ENCODE data around the gene TNFSF8. TPM values are rescaled to one million over a fixed set of nuclear protein-coding genes. Genes with fewer than 3 reads are reported as not detected.

TNFSF8 gene
- total RNA-seq, 1 donor = not detected

- H2AFZ ChIP-seq (ENCODE audit: low read length) = no peak overlapping the region
- no peaks in the 10 kb centered on the region for H3K36me3 ChIP-seq (ENCODE audit: insufficient read depth, low read length)
- no peaks in the 10 kb centered on the region for H3K79me2 ChIP-seq (ENCODE audit: insufficient read depth, low read length)
- no peak overlapping the region for H3K4me2 ChIP-seq (ENCODE audit: insufficient read depth, low read length)
- H4K20me1 ChIP-seq (ENCODE audit: insufficient read depth, low read length) = no peaks in the 10 kb centered on the region
- H3K4me3 ChIP-seq (ENCODE audit: insufficient read depth, low read length) = no peak overlapping the region
- no peak for DNase-seq (ENCODE audit: insufficient read length, low spot score, missing footprints)
- H3K27ac ChIP-seq (ENCODE audit: low read depth, low read length) = no peak overlapping the region
- peaks cover 25% of the 10 kb centered on the region for H3K27me3 ChIP-seq (ENCODE audit: insufficient read depth, low read length)
- no peaks in the 10 kb centered on the region for H3K9me3 ChIP-seq (ENCODE audit: low read depth, low read length)
- no peaks in the 10 kb centered on the region for H3K4me1 ChIP-seq (ENCODE audit: insufficient read depth, low read length)
- TF ChIP-seq, protein P1, sequence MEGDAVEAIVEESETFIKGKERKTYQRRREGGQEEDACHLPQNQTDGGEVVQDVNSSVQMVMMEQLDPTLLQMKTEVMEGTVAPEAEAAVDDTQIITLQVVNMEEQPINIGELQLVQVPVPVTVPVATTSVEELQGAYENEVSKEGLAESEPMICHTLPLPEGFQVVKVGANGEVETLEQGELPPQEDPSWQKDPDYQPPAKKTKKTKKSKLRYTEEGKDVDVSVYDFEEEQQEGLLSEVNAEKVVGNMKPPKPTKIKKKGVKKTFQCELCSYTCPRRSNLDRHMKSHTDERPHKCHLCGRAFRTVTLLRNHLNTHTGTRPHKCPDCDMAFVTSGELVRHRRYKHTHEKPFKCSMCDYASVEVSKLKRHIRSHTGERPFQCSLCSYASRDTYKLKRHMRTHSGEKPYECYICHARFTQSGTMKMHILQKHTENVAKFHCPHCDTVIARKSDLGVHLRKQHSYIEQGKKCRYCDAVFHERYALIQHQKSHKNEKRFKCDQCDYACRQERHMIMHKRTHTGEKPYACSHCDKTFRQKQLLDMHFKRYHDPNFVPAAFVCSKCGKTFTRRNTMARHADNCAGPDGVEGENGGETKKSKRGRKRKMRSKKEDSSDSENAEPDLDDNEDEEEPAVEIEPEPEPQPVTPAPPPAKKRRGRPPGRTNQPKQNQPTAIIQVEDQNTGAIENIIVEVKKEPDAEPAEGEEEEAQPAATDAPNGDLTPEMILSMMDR (IDR thresholded peaks at IDR 0.05; ENCODE audit: extremely low read depth, low read depth, low read length) = no peak
Observed at GRCh38 chr9:114945616-114946412, 15.4 kb upstream of the TNFSF8 start.

- Histone ChIP-seq H3K4me3 (ENCODE audit: insufficient read depth, low read length) (no peak overlapping the region), H3K9me3 (ENCODE audit: low read depth, low read length) (no peaks in the 10 kb centered on the region), H3K4me2 (ENCODE audit: insufficient read depth, low read length) (no peak overlapping the region), H3K27ac (ENCODE audit: low read depth, low read length) (no peak overlapping the region), H4K20me1 (ENCODE audit: insufficient read depth, low read length) (no peaks in the 10 kb centered on the region), H3K27me3 (ENCODE audit: insufficient read depth, low read length) (peaks cover 23% of the 10 kb centered on the region), H3K4me1 (ENCODE audit: insufficient read depth, low read length) (peaks cover 5% of the 10 kb centered on the region), H3K36me3 (ENCODE audit: insufficient read depth, low read length) (no peaks in the 10 kb centered on the region), H2AFZ (ENCODE audit: low read length) (no peak overlapping the region), H3K79me2 (ENCODE audit: insufficient read depth, low read length) (no peaks in the 10 kb centered on the region)
- TF ChIP-seq, protein P1 (IDR thresholded peaks at IDR 0.05; ENCODE audit: extremely low read depth, low read depth, low read length) = no peak
- no peak for DNase-seq (ENCODE audit: insufficient read length, low spot score, missing footprints)
Observed at GRCh38 chr9:114941376-114941775, 11.0 kb upstream of the TNFSF8 start.

DNA sequence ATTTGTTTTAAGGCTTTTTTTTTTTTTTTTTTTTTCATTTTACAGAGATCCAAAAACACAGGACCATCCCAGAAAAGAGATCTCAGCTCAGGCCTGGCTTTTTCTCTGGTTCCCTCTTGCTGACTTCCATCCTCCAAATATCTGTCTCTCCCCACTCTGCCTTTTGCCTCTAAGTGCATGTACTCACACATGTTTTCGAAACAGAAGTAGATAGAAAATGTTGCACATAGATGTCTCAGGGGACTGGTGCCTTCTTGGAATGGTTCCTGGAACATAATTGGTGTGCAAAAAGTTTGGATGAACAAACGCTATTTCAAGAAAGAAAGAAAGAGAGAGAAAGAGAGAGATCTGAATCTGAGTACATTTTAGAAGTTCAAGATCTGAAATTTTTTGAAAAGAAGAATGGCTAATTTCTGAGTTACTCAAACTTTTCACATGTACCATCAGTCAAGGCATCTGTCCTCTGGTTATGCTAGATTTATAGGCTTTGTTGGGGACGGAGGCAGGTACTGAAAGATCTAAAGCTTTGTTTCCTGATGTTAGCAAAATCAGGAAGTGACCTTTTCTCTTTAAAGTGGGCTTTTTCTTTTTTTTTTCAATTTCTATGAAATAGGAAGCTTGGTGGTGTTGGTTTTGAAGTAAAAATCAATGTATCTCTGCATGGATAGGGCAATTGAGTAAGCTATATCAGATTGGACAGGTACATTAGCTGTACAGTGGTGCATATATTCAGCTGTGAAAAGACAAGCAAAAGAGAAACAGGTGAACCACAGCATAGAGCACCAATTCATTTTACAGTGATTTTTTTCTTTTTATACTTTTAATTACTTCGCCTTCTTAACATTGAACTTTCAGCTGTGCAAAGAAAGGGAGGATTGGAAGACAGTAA is 8.5 kb upstream of the TNFSF8 start:
- H2AFZ ChIP-seq (ENCODE audit: low read length) = no peak overlapping the region
- H3K27me3 ChIP-seq (ENCODE audit: insufficient read depth, low read length) = peaks cover 21% of the 10 kb centered on the region
- H3K4me3 ChIP-seq (ENCODE audit: insufficient read depth, low read length) = no peak overlapping the region
- no peaks in the 10 kb centered on the region for H4K20me1 ChIP-seq (ENCODE audit: insufficient read depth, low read length)
- no peaks in the 10 kb centered on the region for H3K36me3 ChIP-seq (ENCODE audit: insufficient read depth, low read length)
- H3K4me1 ChIP-seq (ENCODE audit: insufficient read depth, low read length) = peaks cover 5% of the 10 kb centered on the region
- no peak overlapping the region for H3K4me2 ChIP-seq (ENCODE audit: insufficient read depth, low read length)
- H3K27ac ChIP-seq (ENCODE audit: low read depth, low read length) = no peak overlapping the region
- TF ChIP-seq, protein P1 (IDR thresholded peaks at IDR 0.05; ENCODE audit: extremely low read depth, low read depth, low read length) = no peak
- no peaks in the 10 kb centered on the region for H3K9me3 ChIP-seq (ENCODE audit: low read depth, low read length)
- DNase-seq (ENCODE audit: insufficient read length, low spot score, missing footprints) = no peak
- H3K79me2 ChIP-seq (ENCODE audit: insufficient read depth, low read length) = no peaks in the 10 kb centered on the region

- Histone ChIP-seq H3K79me2 (ENCODE audit: insufficient read depth, low read length) (no peaks in the 10 kb centered on the region), H3K4me2 (ENCODE audit: insufficient read depth, low read length) (no peak overlapping the region), H2AFZ (ENCODE audit: low read length) (no peak overlapping the region), H3K27me3 (ENCODE audit: insufficient read depth, low read length) (peaks cover 35% of the 10 kb centered on the region), H3K4me3 (ENCODE audit: insufficient read depth, low read length) (no peak overlapping the region), H4K20me1 (ENCODE audit: insufficient read depth, low read length) (no peaks in the 10 kb centered on the region), H3K4me1 (ENCODE audit: insufficient read depth, low read length) (peaks cover 5% of the 10 kb centered on the region), H3K36me3 (ENCODE audit: insufficient read depth, low read length) (no peaks in the 10 kb centered on the region), H3K9me3 (ENCODE audit: low read depth, low read length) (no peaks in the 10 kb centered on the region), H3K27ac (ENCODE audit: low read depth, low read length) (no peak overlapping the region)
- TF ChIP-seq, protein P1 (IDR thresholded peaks at IDR 0.05; ENCODE audit: extremely low read depth, low read depth, low read length) = no peak
- no peak for DNase-seq (ENCODE audit: insufficient read length, low spot score, missing footprints)
Observed at GRCh38 chr9:114937516-114937915, 7.1 kb upstream of the TNFSF8 start.
